A549 (cell line): ENCODE measurements around the gene ZBED6.
"Not testable (repeated sequence)": the region's sequence is repeated elsewhere in the genome, so short reads cannot be mapped to it uniquely, and the experiment has no call there.

Source experiments
- CHD2 ChIP-seq: fragments of 150-350 bp; IDR thresholded peaks from 2 replicates; pipeline ENCODE4 v1.6.1; 2014; ENCODE audit warnings: low read length; ENCODE audit not compliant: partially characterized antibody
- CTCF ChIP-seq: fragments of >200 bp; sonication (Bioruptor Twin); formaldehyde crosslinking; IDR thresholded peaks from 3 replicates; pipeline ENCODE4 v1.5.1; 2016
- EP300 ChIP-seq, 2 experiments: fragments of >200 bp; sonication (Bioruptor Twin); formaldehyde crosslinking; IDR thresholded peaks; 2 replicates in 1 of 2; 3 replicates in 1 of 2; pipeline ENCODE4 v1.6.1; 2016 to 2017
- MAX ChIP-seq: IDR thresholded peaks from 2 replicates; pipeline ENCODE4 v1.6.1; 2012
- POLR2A ChIP-seq: IDR thresholded peaks from 2 replicates; pipeline ENCODE4 v1.6.1; 2012; ENCODE audit warnings: mild to moderate bottlenecking, low read length
- POLR2AphosphoS2 ChIP-seq: conservative IDR thresholded peaks from 2 replicates; pipeline ENCODE4 v1.6.1; 2012; ENCODE audit warnings: low read length, improper control_type of control experiment, inconsistent platforms
- RAD21 ChIP-seq, 2 experiments: fragments of >200 bp in 1 of 2; sonication (Bioruptor Twin) in 1 of 2; formaldehyde crosslinking in 1 of 2; IDR thresholded peaks in 1 of 2; conservative IDR thresholded peaks in 1 of 2; 2 replicates in 1 of 2; 3 replicates in 1 of 2; pipeline ENCODE4 v1.6.1; 2012 to 2018; ENCODE audit warnings: inconsistent platforms in 1 of 2
- RFX5 ChIP-seq: fragments of 450-650 bp; IDR thresholded peaks from 2 replicates; pipeline ENCODE4 v1.7.1; 2014; ENCODE audit warnings: antibody characterized with exemption, mild to moderate bottlenecking, moderate library complexity
- SREBF2 ChIP-seq: fragments of 450-650 bp; IDR thresholded peaks from 2 replicates; pipeline ENCODE4 v1.6.1; 2014; ENCODE audit warnings: mild to moderate bottlenecking, moderate library complexity

GRCh38 chr1:203761958-203762357 is 33.5 kb upstream of the ZBED6 start:
- TF ChIP-seq CHD2; EP300 (IDR thresholded peaks at IDR 0.05); CTCF; MAX; POLR2AphosphoS2; POLR2A; SREBF2; RFX5; RAD21 (conservative IDR thresholded peaks at IDR 0.05 in 1 of 2, IDR thresholded peaks at IDR 0.05 in 1 of 2): not testable (repeated sequence)
